ENCODE data around the gene CRB1.

Gene CRB1

DNA sequence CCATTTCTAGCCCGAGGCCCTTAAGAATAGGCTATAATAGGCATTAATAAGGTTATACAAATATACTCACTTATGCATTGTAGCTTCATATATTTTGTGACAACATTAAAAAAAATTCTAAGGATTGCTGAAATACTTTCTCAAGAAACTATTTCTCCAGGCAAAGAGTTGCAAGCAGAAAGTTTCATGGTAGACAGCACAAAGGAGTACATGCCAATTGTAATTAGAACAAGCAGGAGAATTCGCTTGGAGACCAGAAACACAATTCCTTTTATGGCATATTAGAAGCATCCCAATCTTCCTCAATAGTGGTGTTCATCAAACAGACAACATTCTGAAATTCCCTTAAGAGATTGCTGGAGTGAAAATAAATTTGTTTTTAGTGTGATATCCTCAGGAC is 122.8 kb downstream of the CRB1 start:
- TF ChIP-seq, protein P1, sequence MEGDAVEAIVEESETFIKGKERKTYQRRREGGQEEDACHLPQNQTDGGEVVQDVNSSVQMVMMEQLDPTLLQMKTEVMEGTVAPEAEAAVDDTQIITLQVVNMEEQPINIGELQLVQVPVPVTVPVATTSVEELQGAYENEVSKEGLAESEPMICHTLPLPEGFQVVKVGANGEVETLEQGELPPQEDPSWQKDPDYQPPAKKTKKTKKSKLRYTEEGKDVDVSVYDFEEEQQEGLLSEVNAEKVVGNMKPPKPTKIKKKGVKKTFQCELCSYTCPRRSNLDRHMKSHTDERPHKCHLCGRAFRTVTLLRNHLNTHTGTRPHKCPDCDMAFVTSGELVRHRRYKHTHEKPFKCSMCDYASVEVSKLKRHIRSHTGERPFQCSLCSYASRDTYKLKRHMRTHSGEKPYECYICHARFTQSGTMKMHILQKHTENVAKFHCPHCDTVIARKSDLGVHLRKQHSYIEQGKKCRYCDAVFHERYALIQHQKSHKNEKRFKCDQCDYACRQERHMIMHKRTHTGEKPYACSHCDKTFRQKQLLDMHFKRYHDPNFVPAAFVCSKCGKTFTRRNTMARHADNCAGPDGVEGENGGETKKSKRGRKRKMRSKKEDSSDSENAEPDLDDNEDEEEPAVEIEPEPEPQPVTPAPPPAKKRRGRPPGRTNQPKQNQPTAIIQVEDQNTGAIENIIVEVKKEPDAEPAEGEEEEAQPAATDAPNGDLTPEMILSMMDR (IDR thresholded peaks at IDR 0.05; ENCODE audit: low read depth, low read length, poor library complexity, severe bottlenecking), result no peak
- no peak for TF ChIP-seq EZH2phosphoT487 (IDR thresholded peaks at IDR 0.05; ENCODE audit: borderline replicate concordance, low read length)
- H3K4me3 ChIP-seq (ENCODE audit: low read length), result no peak overlapping the region
- no peak overlapping the region for H3K4me2 ChIP-seq (ENCODE audit: low read length)
- no peak overlapping the region for H3K27ac ChIP-seq (ENCODE audit: low read depth, low read length)
- no peaks in the 10 kb centered on the region for H3K79me2 ChIP-seq (ENCODE audit: control insufficient read depth, low read length)
- H3K36me3 ChIP-seq (ENCODE audit: control insufficient read depth, low read length), result no peaks in the 10 kb centered on the region
- no peaks in the 10 kb centered on the region for H3K9me2 ChIP-seq (replicated peaks; ENCODE audit: control insufficient read depth, low read length)
- H3K9me3 ChIP-seq (ENCODE audit: control insufficient read depth, insufficient read depth, low read length), result no peaks in the 10 kb centered on the region
- no peaks in the 10 kb centered on the region for H4K20me1 ChIP-seq (ENCODE audit: control insufficient read depth, insufficient read depth, low read depth, low read length)
- no peaks in the 10 kb centered on the region for H3F3A ChIP-seq (ENCODE audit: control insufficient read depth, insufficient read depth)
- 0 out of 2 replicates have a peak, but pooled peaks cover 2% of the 10 kb centered on the region for H3K4me1 ChIP-seq (ENCODE audit: control insufficient read depth, low read length)
- H3K27me3 ChIP-seq (ENCODE audit: control insufficient read depth, low read length), result peaks cover 3% of the 10 kb centered on the region; the same call in 1 of the 2 replicates

DNA sequence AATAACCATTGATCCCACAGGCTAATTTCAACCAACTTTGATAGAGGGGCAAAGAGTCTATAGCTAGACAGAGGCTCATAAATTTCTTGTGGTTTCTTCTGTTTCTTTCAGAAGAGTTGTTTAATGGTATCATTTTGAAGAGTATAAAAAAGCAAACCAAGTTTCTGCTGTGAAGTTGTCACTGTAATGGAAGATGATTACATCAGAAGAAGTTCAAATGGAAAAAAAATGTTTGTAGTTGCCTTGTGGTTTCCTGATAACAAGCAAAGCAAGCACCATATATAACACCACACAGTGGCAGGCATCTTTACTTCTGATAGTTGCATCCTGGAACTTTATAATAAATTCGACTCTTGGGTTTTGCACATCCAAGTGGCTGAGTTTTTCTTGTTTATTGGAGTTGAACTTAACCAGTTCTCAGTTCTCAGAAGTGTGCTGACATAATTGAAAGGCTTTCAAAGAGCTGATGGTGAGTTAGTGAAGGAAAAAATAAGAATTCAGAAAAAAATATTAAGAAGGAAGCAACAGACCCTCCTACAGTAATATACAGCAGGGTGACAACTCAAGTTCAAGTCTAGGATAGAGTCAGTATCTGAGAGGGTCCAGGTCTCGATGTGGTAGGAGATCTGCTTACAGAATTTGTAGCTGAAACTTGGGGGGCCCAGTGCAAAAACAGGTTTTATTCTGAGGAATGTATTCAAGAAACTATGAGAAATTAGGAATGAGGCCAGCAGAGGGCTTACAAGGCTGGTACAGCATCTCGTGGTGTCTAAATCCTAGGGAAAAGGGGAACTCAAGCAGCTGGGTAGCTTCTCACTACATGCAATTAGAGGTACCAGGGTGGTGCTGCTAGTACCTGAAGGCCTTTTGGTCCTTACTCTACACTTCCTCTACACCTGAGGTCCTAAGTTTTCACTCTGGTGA is 123.5 kb downstream of the CRB1 start:
- Histone ChIP-seq H3F3A (ENCODE audit: control insufficient read depth, insufficient read depth) (no peaks in the 10 kb centered on the region), H3K36me3 (ENCODE audit: control insufficient read depth, low read length) (no peaks in the 10 kb centered on the region), H3K79me2 (ENCODE audit: control insufficient read depth, low read length) (no peaks in the 10 kb centered on the region), H3K9me2 (replicated peaks; ENCODE audit: control insufficient read depth, low read length) (no peaks in the 10 kb centered on the region), H3K9me3 (ENCODE audit: control insufficient read depth, insufficient read depth, low read length) (no peaks in the 10 kb centered on the region), H3K27me3 (ENCODE audit: control insufficient read depth, low read length) (peaks cover 3% of the 10 kb centered on the region; the same call in 1 of the 2 replicates), H4K20me1 (ENCODE audit: control insufficient read depth, insufficient read depth, low read depth, low read length) (no peaks in the 10 kb centered on the region), H3K27ac (ENCODE audit: low read depth, low read length) (no peak overlapping the region), H3K4me2 (ENCODE audit: low read length) (no peak overlapping the region), H3K4me1 (ENCODE audit: control insufficient read depth, low read length) (0 out of 2 replicates have a peak, but pooled peaks cover 2% of the 10 kb centered on the region), H3K4me3 (ENCODE audit: low read length) (no peak overlapping the region)
- no peak for TF ChIP-seq EZH2phosphoT487 (IDR thresholded peaks at IDR 0.05; ENCODE audit: borderline replicate concordance, low read length)
- TF ChIP-seq, protein P1 (IDR thresholded peaks at IDR 0.05; ENCODE audit: low read depth, low read length, poor library complexity, severe bottlenecking), result no peak

DNA sequence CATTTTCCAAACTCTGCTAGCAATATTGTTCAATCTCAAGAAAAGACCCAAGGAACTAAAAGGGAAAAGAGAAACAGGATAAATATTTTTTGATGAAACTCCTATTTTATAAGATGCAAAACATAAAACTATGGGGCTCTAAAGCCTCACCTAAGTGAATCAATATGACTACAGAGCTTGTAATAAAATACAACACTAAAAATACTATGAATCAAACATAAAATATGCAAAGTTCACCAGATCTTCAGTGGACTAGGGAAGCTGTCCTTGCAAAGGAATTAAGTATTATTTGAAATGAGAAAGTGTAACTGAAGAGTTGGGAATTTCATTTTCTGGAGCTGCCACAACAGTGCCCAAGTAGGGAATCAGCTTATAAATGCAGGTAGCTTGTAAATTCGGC is 124.5 kb downstream of the CRB1 start:
- Histone ChIP-seq H3K4me2 (ENCODE audit: low read length) (no peak overlapping the region), H3K9me2 (replicated peaks; ENCODE audit: control insufficient read depth, low read length) (no peaks in the 10 kb centered on the region), H3K27ac (ENCODE audit: low read depth, low read length) (no peak overlapping the region), H4K20me1 (ENCODE audit: control insufficient read depth, insufficient read depth, low read depth, low read length) (no peaks in the 10 kb centered on the region), H3F3A (ENCODE audit: control insufficient read depth, insufficient read depth) (no peaks in the 10 kb centered on the region), H3K27me3 (ENCODE audit: control insufficient read depth, low read length) (peaks cover 3% of the 10 kb centered on the region; the same call in 1 of the 2 replicates), H3K36me3 (ENCODE audit: control insufficient read depth, low read length) (no peaks in the 10 kb centered on the region), H3K9me3 (ENCODE audit: control insufficient read depth, insufficient read depth, low read length) (no peaks in the 10 kb centered on the region), H3K4me1 (ENCODE audit: control insufficient read depth, low read length) (0 out of 2 replicates have a peak, but pooled peaks cover 2% of the 10 kb centered on the region), H3K4me3 (ENCODE audit: low read length) (no peak overlapping the region), H3K79me2 (ENCODE audit: control insufficient read depth, low read length) (no peaks in the 10 kb centered on the region)
- no peak for TF ChIP-seq EZH2phosphoT487 (IDR thresholded peaks at IDR 0.05; ENCODE audit: borderline replicate concordance, low read length)
- TF ChIP-seq, protein P1 (IDR thresholded peaks at IDR 0.05; ENCODE audit: low read depth, low read length, poor library complexity, severe bottlenecking), result no peak

Measured in DOHH2 (cell line).